Esophagus (tissue), 2 donors: Measurements from ENCODE around the gene WDFY1. TPM values are rescaled to one million over a fixed set of nuclear protein-coding genes. Genes with fewer than 3 reads are reported as not detected.
"Not testable (repeated sequence)": the region's sequence is repeated elsewhere in the genome, so short reads cannot be mapped to it uniquely, and the experiment has no call there.

ENCODE experiments used
- H3K27ac ChIP-seq, 2 donors: one replicate each; pipeline ENCODE4 v1.5.1; 2013; ENCODE audit warnings: low read depth in 2 of 2, mild to moderate bottlenecking in 2 of 2, inconsistent platforms in 1 of 2, low read length in 1 of 2, moderate library complexity in 1 of 2
- H3K27me3 ChIP-seq, 2 donors: one replicate each; pipeline ENCODE4 v1.6.1; 2013; ENCODE audit warnings: low read length in 2 of 2, control low read depth in 1 of 2, mild to moderate bottlenecking in 1 of 2; ENCODE audit not compliant: insufficient read depth in 2 of 2, control insufficient read depth in 1 of 2
- H3K36me3 ChIP-seq, 2 donors: one replicate each; pipeline ENCODE4 v1.6.1; 2013; ENCODE audit warnings: low read length in 1 of 2; ENCODE audit not compliant: control insufficient read depth in 2 of 2, insufficient read depth in 2 of 2
- H3K4me1 ChIP-seq, 2 donors: one replicate each; pipeline ENCODE4 v1.6.1; 2013; ENCODE audit warnings: low read length in 1 of 2; ENCODE audit not compliant: control insufficient read depth in 2 of 2, insufficient read depth in 2 of 2
- H3K4me3 ChIP-seq, 2 donors: one replicate each; pipeline ENCODE4 v1.5.1; 2013; ENCODE audit warnings: low read length in 2 of 2, mild to moderate bottlenecking in 2 of 2, low read depth in 1 of 2, moderate library complexity in 1 of 2
- H3K9me3 ChIP-seq, 2 donors: one replicate each; pipeline ENCODE4 v1.6.1; 2013; ENCODE audit warnings: mild to moderate bottlenecking in 2 of 2, low read depth in 1 of 2, low read length in 1 of 2, moderate library complexity in 1 of 2; ENCODE audit not compliant: control insufficient read depth in 2 of 2, insufficient read depth in 1 of 2
- WGBS, 2 donors: extraction: QIAGEN DNeasy Blood & Tissue Kit; methylation state at CpG; one replicate each; pipeline ENCODE4 v1.1.7; 2013; 5-methylcytosine and 5-hydroxymethylcytosine counted together
- polyA plus RNA-seq, 2 donors: library from polyadenylated mRNA; stranded (reverse); fragments of 200-250 nt; gene quantifications; one replicate each; pipeline ENCODE4 v1.2.3, GENCODE V29; 2013
- donor health status: healthy with polysubstance abuse.
- donor health status: Bipolar disorder and iron deficiency.

WDFY1 gene
- polyA plus RNA-seq, 2 donors: 5.0 to 8.7 TPM

DNA sequence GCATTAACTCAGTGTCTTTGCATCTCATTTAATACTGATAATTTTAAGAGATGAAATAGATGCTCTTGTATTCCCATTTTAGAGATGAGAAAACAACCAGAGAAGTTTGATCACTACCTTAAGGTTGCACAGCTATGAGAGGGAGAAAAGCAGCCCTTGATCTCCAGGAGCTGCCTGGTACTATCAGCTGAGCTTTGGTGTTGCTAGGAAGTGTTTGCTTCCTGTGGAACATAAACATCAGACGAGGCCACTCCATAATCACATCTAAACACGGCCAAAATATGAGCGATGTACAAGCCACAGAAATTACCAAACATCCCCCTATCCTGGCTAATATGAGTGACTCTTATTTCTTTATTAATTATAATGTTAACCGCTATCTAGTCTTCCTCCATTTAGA, 620 bp upstream of the WDFY1 start:
- no peaks in the 10 kb centered on the region for H3K36me3 ChIP-seq
- H3K27me3 ChIP-seq: no peaks in the 10 kb centered on the region
- H3K27ac ChIP-seq: no peak overlapping the region
- peak overlapping the region in 1 of 2 donors; percentile 83 for H3K4me3 ChIP-seq
- H3K9me3 ChIP-seq: no peaks in the 10 kb centered on the region
- peaks cover 3 to 10% of the 10 kb centered on the region in 2 donors for H3K4me1 ChIP-seq
- 47 to 48% methylated on average over 4 of the region's 4 CpGs for WGBS, 2 donors

DNA sequence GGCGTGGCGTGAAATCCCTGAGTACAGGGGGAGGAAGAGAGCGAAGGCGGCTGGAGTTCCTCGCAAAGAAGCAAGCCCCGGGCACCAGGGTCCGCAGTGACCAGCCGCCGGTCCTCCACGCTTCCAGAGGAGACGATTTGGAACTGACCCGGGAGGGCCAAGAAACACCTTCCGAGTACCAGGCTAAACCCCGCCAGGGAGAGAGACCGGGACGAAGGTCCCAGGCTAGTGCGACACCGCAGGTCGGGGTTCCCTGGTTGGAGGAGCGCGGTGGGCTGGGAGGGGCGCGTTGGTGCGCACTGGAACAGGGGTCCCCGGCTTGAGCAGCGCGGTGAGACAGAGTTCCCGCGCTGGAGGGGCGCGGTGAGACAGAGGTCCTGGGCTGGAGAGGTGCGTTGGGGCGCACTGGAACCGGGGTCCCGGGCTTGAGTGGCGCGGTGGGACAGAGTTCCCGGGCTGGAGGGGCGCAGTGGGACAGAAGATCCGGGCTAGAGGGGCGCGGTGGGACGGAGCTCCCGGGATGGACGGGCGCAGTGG, 901 bp downstream of the WDFY1 start:
- 2% methylated on average over 46 of the region's 46 CpGs for WGBS, 2 donors
- peaks cover 3 to 10% of the 10 kb centered on the region in 2 donors for H3K4me1 ChIP-seq
- no peaks in the 10 kb centered on the region for H3K27me3 ChIP-seq
- H3K9me3 ChIP-seq: no peaks in the 10 kb centered on the region
- H3K36me3 ChIP-seq: no peaks in the 10 kb centered on the region
- peak overlapping the region; percentile 78 to 86 for H3K27ac ChIP-seq
- H3K4me3 ChIP-seq: peak overlapping the region; percentile 83 to 99

DNA sequence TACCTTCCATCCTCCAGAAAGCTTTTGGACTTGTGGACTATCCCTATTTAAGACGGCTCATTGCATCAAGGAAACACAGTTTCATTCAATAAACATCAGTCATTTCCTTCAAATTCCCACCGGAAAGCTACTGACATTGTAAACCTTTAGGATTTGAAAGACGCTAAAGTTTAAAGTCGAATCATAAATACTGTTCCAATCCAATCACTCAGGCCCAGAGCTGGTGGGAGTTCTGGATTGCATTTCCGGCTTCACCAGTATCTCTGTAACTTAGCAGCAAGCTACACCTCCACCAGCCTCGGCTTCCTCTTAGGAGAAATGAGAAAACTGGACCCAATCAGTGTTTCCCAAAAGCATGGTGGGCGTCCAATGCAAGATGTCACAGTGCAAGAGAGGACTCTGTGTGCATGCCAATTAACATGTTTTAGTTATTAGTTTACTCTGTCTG, 1.6 kb downstream of the WDFY1 start:
- Histone ChIP-seq H3K27ac (peak overlapping the region in 1 of 2 donors; percentile 38), H3K36me3 (no peaks in the 10 kb centered on the region), H3K4me3 (peak overlapping the region in 1 of 2 donors; percentile 83), H3K27me3 (no peaks in the 10 kb centered on the region), H3K4me1 (peaks cover 3 to 10% of the 10 kb centered on the region in 2 donors), H3K9me3 (no peaks in the 10 kb centered on the region)
- WGBS, 2 donors: 16 to 21% methylated on average over 7 of the region's 7 CpGs

GRCh38 chr2:223943135-223943534, 2.0 kb downstream of the WDFY1 start:
- H3K36me3 ChIP-seq: no peaks in the 10 kb centered on the region
- H3K4me3 ChIP-seq: no peak overlapping the region
- no peaks in the 10 kb centered on the region for H3K27me3 ChIP-seq
- WGBS, 2 donors: 67 to 71% methylated on average over 1 of the region's 1 CpG
- no peaks in the 10 kb centered on the region for H3K9me3 ChIP-seq
- H3K27ac ChIP-seq: no peak overlapping the region
- H3K4me1 ChIP-seq: peaks cover 3 to 10% of the 10 kb centered on the region in 2 donors

DNA sequence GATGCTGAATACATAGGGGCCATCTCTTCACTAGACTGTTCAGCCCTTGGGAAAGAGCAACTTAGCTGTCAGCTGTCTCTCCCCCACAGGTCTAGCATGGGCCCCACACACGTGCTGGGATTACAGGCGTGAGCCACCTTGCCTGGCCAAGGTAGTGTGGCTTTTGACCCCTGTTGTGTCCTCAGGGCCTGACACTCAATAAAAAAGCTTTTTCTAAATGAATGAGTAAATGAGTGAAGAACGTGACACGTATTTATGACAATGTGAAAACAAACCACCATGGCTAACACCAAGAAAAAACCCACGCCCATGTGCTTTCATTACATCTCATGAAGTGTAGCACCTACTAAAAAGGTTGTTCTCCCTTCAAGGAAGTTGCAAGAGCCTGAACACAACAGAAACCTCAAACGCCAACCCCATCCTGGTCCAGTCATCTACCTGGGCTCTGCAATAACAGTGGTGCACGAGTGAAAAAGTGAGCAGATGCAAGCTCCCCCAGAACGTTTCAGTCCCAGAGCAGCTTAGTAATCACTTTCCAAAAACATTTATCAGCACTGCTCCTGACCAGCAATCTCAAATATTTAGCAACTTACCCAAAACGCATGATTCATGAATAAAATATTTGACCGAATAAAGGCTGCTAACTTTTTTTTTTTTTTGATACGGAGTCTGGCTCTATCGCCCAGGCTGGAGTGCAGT, 3.4 kb downstream of the WDFY1 start:
- WGBS, 2 donors: 50 to 55% methylated on average over 12 of the region's 12 CpGs
- peaks cover 3 to 4% of the 10 kb centered on the region in 2 donors for H3K4me1 ChIP-seq

GRCh38 chr2:223939438-223939837, 5.7 kb downstream of the WDFY1 start:
- not testable (repeated sequence) for H3K27me3 ChIP-seq, H3K4me1 ChIP-seq, H3K36me3 ChIP-seq, H3K27ac ChIP-seq, H3K4me3 ChIP-seq, H3K9me3 ChIP-seq
- 44 to 51% methylated on average over 2 of the region's 2 CpGs for WGBS, 2 donors

More for the DNA sequence above, 3.4 kb downstream of the WDFY1 start:
- H3K4me3 ChIP-seq: no peak overlapping the region
- H3K27me3 ChIP-seq: no peaks in the 10 kb centered on the region
- H3K9me3 ChIP-seq: no peaks in the 10 kb centered on the region
- no peaks in the 10 kb centered on the region for H3K36me3 ChIP-seq
- no peak overlapping the region for H3K27ac ChIP-seq

DNA sequence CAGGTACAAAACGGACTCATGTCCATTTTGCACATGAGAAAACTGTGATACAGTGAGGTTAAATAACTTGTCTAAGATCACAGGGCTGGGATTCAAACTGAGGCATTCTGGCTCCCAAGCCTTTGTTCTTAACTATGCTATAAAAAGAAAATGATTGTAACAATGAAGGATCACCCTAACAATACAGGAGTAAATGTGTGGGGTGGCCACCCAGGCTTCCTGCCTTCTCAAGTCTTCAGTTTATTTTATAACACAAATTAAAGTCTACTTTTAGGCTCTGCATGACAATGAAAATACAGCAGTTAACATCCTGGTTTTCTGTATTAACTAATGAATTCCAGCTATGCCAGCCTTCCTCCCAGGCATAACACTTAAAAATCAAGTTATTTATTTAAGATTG, 7.6 kb downstream of the WDFY1 start:
- Histone ChIP-seq H3K9me3 (no peaks in the 10 kb centered on the region), H3K27ac (no peak overlapping the region), H3K4me1 (peaks cover 0 to 4% of the 10 kb centered on the region in 2 donors), H3K36me3 (no peaks in the 10 kb centered on the region), H3K4me3 (no peak overlapping the region), H3K27me3 (no peaks in the 10 kb centered on the region)
- WGBS, 2 donors: 2 to 5% methylated on average over 1 of the region's 1 CpG

- Histone ChIP-seq H3K27ac (no peak overlapping the region), H3K4me1 (peaks cover 0 to 4% of the 10 kb centered on the region in 2 donors)
Measured at GRCh38 chr2:223936862-223937326, 8.2 kb downstream of the WDFY1 start.

GRCh38 chr2:223935459-223936125, 9.5 kb downstream of the WDFY1 start:
- no peak overlapping the region for H3K4me3 ChIP-seq
- H3K36me3 ChIP-seq: no peaks in the 10 kb centered on the region
- H3K4me1 ChIP-seq: peaks cover 1 to 2% of the 10 kb centered on the region in 2 donors
- no peak overlapping the region for H3K27ac ChIP-seq
- no peaks in the 10 kb centered on the region for H3K9me3 ChIP-seq
- no peaks in the 10 kb centered on the region for H3K27me3 ChIP-seq

More at GRCh38 chr2:223936862-223937326, 8.2 kb downstream of the WDFY1 start:
- H3K27me3 ChIP-seq: no peaks in the 10 kb centered on the region
- H3K4me3 ChIP-seq: no peak overlapping the region
- WGBS, 2 donors: 66 to 69% methylated on average over 5 of the region's 5 CpGs
- no peaks in the 10 kb centered on the region for H3K36me3 ChIP-seq
- H3K9me3 ChIP-seq: no peaks in the 10 kb centered on the region
